ENCODE measurements around the gene CARMIL3.
A peak's percentile ranks its signal among the peaks of the same experiment; 100 is the strongest.

CARMIL3 gene

GRCh38 chr14:24079491-24080141 lies 27.8 kb downstream of the CARMIL3 start:
- no peaks in the 10 kb centered on the region for H3K36me3 ChIP-seq (ENCODE audit: insufficient read depth, low read length)
- H3K9me3 ChIP-seq (ENCODE audit: insufficient read depth, low read depth, low read length): no peaks in the 10 kb centered on the region
- H3K4me3 ChIP-seq (ENCODE audit: low read length, poor library complexity, severe bottlenecking): no peak overlapping the region
- H2AFZ ChIP-seq (ENCODE audit: low read length): no peak overlapping the region
- peak overlapping the region; percentile 65 for H3K9ac ChIP-seq (ENCODE audit: low read depth, low read length, poor library complexity, severe bottlenecking)
- no peak for TF ChIP-seq CTCF (conservative IDR thresholded peaks at IDR 0.05; ENCODE audit: low read length)
- TF ChIP-seq EZH2phosphoT487 (IDR thresholded peaks at IDR 0.05; ENCODE audit: borderline replicate concordance): no peak
- H3K79me2 ChIP-seq (ENCODE audit: insufficient read depth, low read length): no peaks in the 10 kb centered on the region
- H3K9me2 ChIP-seq (replicated peaks; ENCODE audit: low read depth, low read length): no peaks in the 10 kb centered on the region
- peaks cover 21% of the 10 kb centered on the region for H3K4me1 ChIP-seq (ENCODE audit: insufficient read depth, low read length, poor library complexity, severe bottlenecking)
- peak overlapping the region; percentile 74 for H3K4me2 ChIP-seq (ENCODE audit: low read depth, low read length, poor library complexity, severe bottlenecking)
- no peaks in the 10 kb centered on the region for H3F3A ChIP-seq (ENCODE audit: low read depth)
- H3K27me3 ChIP-seq (ENCODE audit: insufficient read depth, low read length, poor library complexity, severe bottlenecking): no peaks in the 10 kb centered on the region
- H4K20me1 ChIP-seq (ENCODE audit: insufficient read depth, low read length, poor library complexity, severe bottlenecking): no peaks in the 10 kb centered on the region

GRCh38 chr14:24080142-24080530 lies 28.3 kb downstream of the CARMIL3 start:
- Histone ChIP-seq H3K36me3 (ENCODE audit: insufficient read depth, low read length) (no peaks in the 10 kb centered on the region), H2AFZ (ENCODE audit: low read length) (no peak overlapping the region), H3K79me2 (ENCODE audit: insufficient read depth, low read length) (no peaks in the 10 kb centered on the region), H4K20me1 (ENCODE audit: insufficient read depth, low read length, poor library complexity, severe bottlenecking) (no peaks in the 10 kb centered on the region), H3K4me2 (ENCODE audit: low read depth, low read length, poor library complexity, severe bottlenecking) (peak overlapping the region; percentile 74), H3K4me3 (ENCODE audit: low read length, poor library complexity, severe bottlenecking) (peak overlapping the region; percentile 74), H3K9me3 (ENCODE audit: insufficient read depth, low read depth, low read length) (no peaks in the 10 kb centered on the region), H3F3A (ENCODE audit: low read depth) (no peaks in the 10 kb centered on the region), H3K27me3 (ENCODE audit: insufficient read depth, low read length, poor library complexity, severe bottlenecking) (no peaks in the 10 kb centered on the region), H3K9ac (ENCODE audit: low read depth, low read length, poor library complexity, severe bottlenecking) (peak overlapping the region; percentile 65), H3K9me2 (replicated peaks; ENCODE audit: low read depth, low read length) (no peaks in the 10 kb centered on the region), H3K4me1 (ENCODE audit: insufficient read depth, low read length, poor library complexity, severe bottlenecking) (peaks cover 21% of the 10 kb centered on the region)
- TF ChIP-seq CTCF (conservative IDR thresholded peaks at IDR 0.05; ENCODE audit: low read length): no peak
- no peak for TF ChIP-seq EZH2phosphoT487 (IDR thresholded peaks at IDR 0.05; ENCODE audit: borderline replicate concordance)

GRCh38 chr14:24080888-24081738 lies 29.3 kb downstream of the CARMIL3 start:
- H3K4me3 ChIP-seq (ENCODE audit: low read length, poor library complexity, severe bottlenecking): peak overlapping the region; percentile 74
- H2AFZ ChIP-seq (ENCODE audit: low read length): peak overlapping the region; percentile 78
- H3K27me3 ChIP-seq (ENCODE audit: insufficient read depth, low read length, poor library complexity, severe bottlenecking): no peaks in the 10 kb centered on the region
- peak overlapping the region; percentile 74 for H3K4me2 ChIP-seq (ENCODE audit: low read depth, low read length, poor library complexity, severe bottlenecking)
- no peak for TF ChIP-seq CTCF (conservative IDR thresholded peaks at IDR 0.05; ENCODE audit: low read length)
- no peak for TF ChIP-seq EZH2phosphoT487 (IDR thresholded peaks at IDR 0.05; ENCODE audit: borderline replicate concordance)
- no peaks in the 10 kb centered on the region for H3K79me2 ChIP-seq (ENCODE audit: insufficient read depth, low read length)
- H3K36me3 ChIP-seq (ENCODE audit: insufficient read depth, low read length): no peaks in the 10 kb centered on the region
- H3K9me2 ChIP-seq (replicated peaks; ENCODE audit: low read depth, low read length): no peaks in the 10 kb centered on the region
- no peaks in the 10 kb centered on the region for H3F3A ChIP-seq (ENCODE audit: low read depth)
- H4K20me1 ChIP-seq (ENCODE audit: insufficient read depth, low read length, poor library complexity, severe bottlenecking): no peaks in the 10 kb centered on the region
- H3K4me1 ChIP-seq (ENCODE audit: insufficient read depth, low read length, poor library complexity, severe bottlenecking): peaks cover 21% of the 10 kb centered on the region
- peak overlapping the region; percentile 65 for H3K9ac ChIP-seq (ENCODE audit: low read depth, low read length, poor library complexity, severe bottlenecking)
- no peaks in the 10 kb centered on the region for H3K9me3 ChIP-seq (ENCODE audit: insufficient read depth, low read depth, low read length)
